ENCODE data around the gene TNPO2.

The TNPO2 gene

GRCh38 chr19:12723641-12724426, at the start of gene TNPO2:
Gene TNPO2, minus strand, starts transcription at chr19:12723932. Its CDS starts 2,955 bp downstream, at chr19:12720977.
- Histone ChIP-seq H3K36me3 (ENCODE audit: control insufficient read depth, insufficient read depth, low read length) (peaks cover 6% of the 10 kb centered on the region), H3K4me3 (replicated peaks; ENCODE audit: low read depth, low read length) (peak within 1 kb of the TSS; percentile 90), H3K27me3 (replicated peaks; ENCODE audit: control insufficient read depth, insufficient read depth, low read length) (no peaks in the 10 kb centered on the region)
- DNase-seq (ENCODE audit: extremely low read depth, insufficient read length), result peak; percentile 74
- no peak for TF ChIP-seq CTCF (IDR thresholded peaks at IDR 0.05; ENCODE audit: insufficient read depth, low read length, poor library complexity, severe bottlenecking)

DNA sequence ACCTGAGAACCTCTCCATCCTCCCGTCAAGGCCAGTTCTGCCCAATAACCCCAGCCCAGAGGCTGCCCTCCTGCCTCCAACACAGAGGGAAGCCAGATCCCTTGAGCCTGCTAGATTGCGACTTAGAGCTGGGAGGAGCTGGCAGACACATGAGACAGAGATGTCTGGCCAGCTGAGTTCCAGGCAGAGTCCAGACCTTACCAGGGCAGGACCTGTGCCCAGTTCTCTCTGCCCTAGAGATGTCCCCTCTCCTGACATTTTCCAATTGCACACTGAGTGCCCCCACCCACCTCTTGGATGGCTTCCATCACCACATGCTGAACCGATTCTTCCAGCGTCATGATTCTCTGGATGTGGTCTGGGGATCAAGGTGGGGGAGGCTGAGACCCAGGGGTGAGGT, 48.6 kb upstream of the TNPO2 start:
- no peak for DNase-seq (ENCODE audit: extremely low read depth, insufficient read length)
- Histone ChIP-seq H3K36me3 (ENCODE audit: control insufficient read depth, insufficient read depth, low read length) (no peaks in the 10 kb centered on the region), H3K4me3 (replicated peaks; ENCODE audit: low read depth, low read length) (no peak overlapping the region), H3K27me3 (replicated peaks; ENCODE audit: control insufficient read depth, insufficient read depth, low read length) (no peaks in the 10 kb centered on the region)
- TF ChIP-seq CTCF (IDR thresholded peaks at IDR 0.05; ENCODE audit: insufficient read depth, low read length, poor library complexity, severe bottlenecking), result no peak

GRCh38 chr19:12770922-12771321, 47.2 kb upstream of the TNPO2 start:
- Histone ChIP-seq H3K4me3 (replicated peaks; ENCODE audit: low read depth, low read length) (no peak overlapping the region), H3K27me3 (replicated peaks; ENCODE audit: control insufficient read depth, insufficient read depth, low read length) (no peaks in the 10 kb centered on the region), H3K36me3 (ENCODE audit: control insufficient read depth, insufficient read depth, low read length) (no peaks in the 10 kb centered on the region)
- TF ChIP-seq CTCF (IDR thresholded peaks at IDR 0.05; ENCODE audit: insufficient read depth, low read length, poor library complexity, severe bottlenecking), result no peak
- no peak for DNase-seq (ENCODE audit: extremely low read depth, insufficient read length)

- TF ChIP-seq CTCF (IDR thresholded peaks at IDR 0.05; ENCODE audit: insufficient read depth, low read length, poor library complexity, severe bottlenecking), result no peak
- no peak overlapping the region for H3K4me3 ChIP-seq (replicated peaks; ENCODE audit: low read depth, low read length)
- H3K36me3 ChIP-seq (ENCODE audit: control insufficient read depth, insufficient read depth, low read length), result no peaks in the 10 kb centered on the region
Measured at GRCh38 chr19:12769689-12770088, 46.0 kb upstream of the TNPO2 start.

GRCh38 chr19:12767666-12768065, 43.9 kb upstream of the TNPO2 start:
- no peak overlapping the region for H3K4me3 ChIP-seq (replicated peaks; ENCODE audit: low read depth, low read length)
- H3K27me3 ChIP-seq (replicated peaks; ENCODE audit: control insufficient read depth, insufficient read depth, low read length), result no peaks in the 10 kb centered on the region
- no peaks in the 10 kb centered on the region; the same call in 1 of the 2 replicates for H3K36me3 ChIP-seq (ENCODE audit: control insufficient read depth, insufficient read depth, low read length)
- no peak for TF ChIP-seq CTCF (IDR thresholded peaks at IDR 0.05; ENCODE audit: insufficient read depth, low read length, poor library complexity, severe bottlenecking)
- DNase-seq (ENCODE audit: extremely low read depth, insufficient read length), result no peak

More at GRCh38 chr19:12769689-12770088, 46.0 kb upstream of the TNPO2 start:
- no peak for DNase-seq (ENCODE audit: extremely low read depth, insufficient read length)
- no peaks in the 10 kb centered on the region for H3K27me3 ChIP-seq (replicated peaks; ENCODE audit: control insufficient read depth, insufficient read depth, low read length)

Data from GM06990 (cell line).